ENCODE results near the gene C19orf67.

Gene C19orf67

GRCh38 chr19:14115756-14116155, 30.2 kb upstream of the C19orf67 start:
- Mint-ChIP-seq H3K27ac (no peak overlapping the region), H3K4me3 (peak overlapping the region; percentile 87), H3K36me3 (peaks cover 10% of the 10 kb centered on the region), H3K27me3 (no peaks in the 10 kb centered on the region), H3K9me3 (no peaks in the 10 kb centered on the region), H3K4me1 (peaks cover 62% of the 10 kb centered on the region)
- CTCF ChIA-PET, result interaction anchor here (1.0 to 4.2 kb wide), 10 partner anchors 20 to 235 kb away, joined by 3 to 31 read pairs (median 7); partner anchors contain the start of genes ASF1B and MISP3
- DNase-seq, result no peak

DNA sequence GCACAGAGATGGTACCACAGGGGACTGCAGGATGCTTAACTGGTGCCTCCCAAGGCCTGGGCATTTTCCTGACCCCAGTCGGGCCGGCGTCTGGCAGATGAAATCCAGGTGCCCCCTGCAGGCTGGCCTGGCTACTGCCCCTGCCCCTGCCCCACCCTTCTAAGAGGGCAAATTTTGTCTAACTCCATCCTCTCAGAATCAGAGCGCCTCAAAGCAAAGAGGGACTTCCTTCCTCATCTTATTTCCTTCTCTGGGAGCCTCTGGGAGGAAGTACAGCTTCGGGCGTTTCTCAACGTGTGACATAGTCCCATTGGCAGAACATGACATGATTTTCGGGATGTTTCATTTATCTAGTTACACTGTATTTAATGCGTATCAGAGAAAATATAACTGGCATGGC, 29.3 kb upstream of the C19orf67 start:
- DNase-seq, result peak; percentile 69
- Mint-ChIP-seq H3K4me1 (peaks cover 61% of the 10 kb centered on the region), H3K36me3 (peaks cover 4% of the 10 kb centered on the region), H3K4me3 (no peak overlapping the region), H3K27me3 (no peaks in the 10 kb centered on the region), H3K9me3 (no peaks in the 10 kb centered on the region), H3K27ac (no peak overlapping the region)
- CTCF ChIA-PET, result interaction anchor here (0.8 to 4.2 kb wide), 15 partner anchors 8 to 239 kb away, joined by 3 to 31 read pairs (median 4); partner anchors contain the start of genes ASF1B and MISP3

DNA sequence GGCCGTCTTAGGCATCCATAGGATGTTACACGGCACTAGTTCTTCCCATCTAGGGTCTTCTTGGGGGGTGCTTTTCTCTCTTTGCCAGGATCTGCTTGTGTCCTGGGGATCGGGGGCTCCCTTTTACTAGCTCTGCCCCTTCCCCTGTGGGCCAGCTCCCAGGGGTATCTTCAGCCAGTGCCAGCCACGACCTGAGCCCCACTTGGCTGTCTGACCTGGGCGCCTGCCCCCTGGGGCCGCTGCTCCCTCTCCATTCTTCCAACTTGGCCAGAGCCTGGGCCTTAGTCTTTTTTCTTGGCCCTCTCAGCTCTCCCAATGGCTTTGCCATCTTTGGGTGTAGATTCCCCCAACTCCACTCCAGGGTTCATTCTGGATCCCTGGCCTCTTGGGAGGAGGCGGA, 28.9 kb upstream of the C19orf67 start:
- Mint-ChIP-seq H3K27me3 (no peaks in the 10 kb centered on the region), H3K27ac (no peak overlapping the region), H3K36me3 (no peaks in the 10 kb centered on the region), H3K4me1 (peaks cover 61% of the 10 kb centered on the region), H3K9me3 (no peaks in the 10 kb centered on the region), H3K4me3 (no peak overlapping the region)
- no peak for DNase-seq
- CTCF ChIA-PET, result interaction anchor here (0.8 to 4.2 kb wide), 12 partner anchors 9 to 239 kb away, joined by 3 to 31 read pairs (median 5); partner anchors contain the start of genes ASF1B and MISP3

- peak; percentile 57 for DNase-seq
- CTCF ChIA-PET, result interaction anchor here (0.8 to 4.2 kb wide), 10 partner anchors 11 to 238 kb away, joined by 3 to 31 read pairs (median 6); partner anchors contain the start of genes ASF1B and MISP3
These were observed 28.3 kb upstream of the C19orf67 start for GRCh38 chr19:14113762-14114414.

GRCh38 chr19:14112809-14113385, 27.3 kb upstream of the C19orf67 start:
- H3K27ac Mint-ChIP-seq, result peak overlapping the region; percentile 62
- peaks cover 52% of the 10 kb centered on the region for H3K4me1 Mint-ChIP-seq
- no peaks in the 10 kb centered on the region for H3K36me3 Mint-ChIP-seq

More at GRCh38 chr19:14113762-14114414, 28.3 kb upstream of the C19orf67 start:
- no peaks in the 10 kb centered on the region for H3K27me3 Mint-ChIP-seq
- H3K36me3 Mint-ChIP-seq, result no peaks in the 10 kb centered on the region
- peak overlapping the region; percentile 37 for H3K27ac Mint-ChIP-seq
- H3K9me3 Mint-ChIP-seq, result no peaks in the 10 kb centered on the region
- H3K4me1 Mint-ChIP-seq, result peaks cover 57% of the 10 kb centered on the region
- no peak overlapping the region for H3K4me3 Mint-ChIP-seq

GRCh38 chr19:14112051-14112808, 26.6 kb upstream of the C19orf67 start:
- no peaks in the 10 kb centered on the region for H3K36me3 Mint-ChIP-seq
- CTCF ChIA-PET, result interaction anchor here (1.0 to 2.0 kb wide), 4 partner anchors 10 to 208 kb away, joined by 3 to 7 read pairs (median 3); no protein-coding TSS in a partner anchor
- H3K4me3 Mint-ChIP-seq, result no peak overlapping the region
- peaks cover 52% of the 10 kb centered on the region for H3K4me1 Mint-ChIP-seq
- H3K9me3 Mint-ChIP-seq, result no peaks in the 10 kb centered on the region
- DNase-seq, result no peak
- H3K27ac Mint-ChIP-seq, result peak overlapping the region; percentile 64
- no peaks in the 10 kb centered on the region for H3K27me3 Mint-ChIP-seq

More at GRCh38 chr19:14112809-14113385, 27.3 kb upstream of the C19orf67 start:
- CTCF ChIA-PET, result interaction anchor here (0.6 to 4.2 kb wide), 8 partner anchors 10 to 232 kb away, joined by 3 to 31 read pairs (median 5); partner anchors contain the start of genes ASF1B and MISP3
- DNase-seq, result no peak
- Mint-ChIP-seq H3K4me3 (no peak overlapping the region), H3K9me3 (no peaks in the 10 kb centered on the region), H3K27me3 (no peaks in the 10 kb centered on the region)

DNA sequence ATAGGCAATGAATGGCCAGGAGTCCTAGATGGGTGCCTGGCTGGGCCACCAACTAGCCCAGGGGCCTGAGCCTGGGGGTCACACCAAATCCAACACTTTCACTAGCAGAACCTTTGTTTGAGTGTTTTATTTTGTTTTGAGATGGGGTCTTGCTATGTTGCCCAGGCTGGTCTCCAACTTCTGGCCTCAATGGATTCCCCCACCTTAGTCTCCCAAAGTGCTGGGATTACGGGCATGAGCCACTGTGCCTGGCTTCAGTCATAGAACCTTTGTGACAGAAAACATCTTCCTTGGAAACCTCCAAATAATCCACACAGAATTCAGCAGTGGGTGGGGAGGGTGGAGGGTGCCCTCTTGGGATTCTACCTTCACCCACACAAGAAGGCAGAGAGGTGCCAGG, 25.9 kb upstream of the C19orf67 start:
- Mint-ChIP-seq H3K4me1 (peaks cover 47% of the 10 kb centered on the region), H3K27me3 (no peaks in the 10 kb centered on the region), H3K9me3 (no peaks in the 10 kb centered on the region), H3K27ac (peak overlapping the region; percentile 64), H3K36me3 (no peaks in the 10 kb centered on the region), H3K4me3 (no peak overlapping the region)
- CTCF ChIA-PET, result interaction anchor here (1.2 kb wide), 1 partner anchor 207 kb away, joined by 3 read pairs; no protein-coding TSS in a partner anchor
- no peak for DNase-seq

DNA sequence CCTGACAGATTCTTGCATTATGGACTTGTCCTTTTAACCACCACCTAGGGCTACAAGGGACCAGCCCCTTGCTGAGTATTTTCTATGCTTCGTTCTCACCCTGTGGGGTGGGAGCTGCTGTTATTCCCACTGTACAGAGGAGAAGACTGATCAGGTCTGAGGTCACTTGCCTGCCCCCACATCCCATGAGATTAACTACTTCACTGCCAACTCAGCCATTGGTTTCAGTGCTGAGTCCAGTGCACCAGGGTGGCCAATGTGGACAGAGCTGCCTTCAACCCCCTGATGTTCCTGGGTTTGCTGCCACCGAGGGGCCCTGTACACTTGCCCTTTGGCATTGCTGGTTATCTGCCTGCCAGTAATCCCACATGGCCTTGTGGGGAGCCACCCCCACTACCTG, 25.1 kb upstream of the C19orf67 start:
- peaks cover 2% of the 10 kb centered on the region for H3K36me3 Mint-ChIP-seq

GRCh38 chr19:14107581-14108461, 22.2 kb upstream of the C19orf67 start:
- Mint-ChIP-seq H3K4me3 (no peak overlapping the region), H3K36me3 (peaks cover 10% of the 10 kb centered on the region), H3K4me1 (peaks cover 17% of the 10 kb centered on the region), H3K27me3 (no peaks in the 10 kb centered on the region), H3K9me3 (no peaks in the 10 kb centered on the region), H3K27ac (peak overlapping the region; percentile 9)
- CTCF ChIA-PET, result interaction anchor here (1.3 kb wide), 1 partner anchor 25 kb away, joined by 4 read pairs; no protein-coding TSS in a partner anchor
- no peak for DNase-seq

More for the DNA sequence above, 25.1 kb upstream of the C19orf67 start:
- Mint-ChIP-seq H3K4me1 (peaks cover 39% of the 10 kb centered on the region), H3K27ac (no peak overlapping the region), H3K9me3 (no peaks in the 10 kb centered on the region), H3K27me3 (no peaks in the 10 kb centered on the region), H3K4me3 (no peak overlapping the region)
- CTCF ChIA-PET, result no interaction called here
- DNase-seq, result no peak

- Mint-ChIP-seq H3K9me3 (no peaks in the 10 kb centered on the region), H3K36me3 (peaks cover 12% of the 10 kb centered on the region), H3K4me1 (peaks cover 8% of the 10 kb centered on the region), H3K27ac (no peak overlapping the region), H3K27me3 (no peaks in the 10 kb centered on the region), H3K4me3 (no peak overlapping the region)
- CTCF ChIA-PET, result no interaction called here
- DNase-seq, result no peak
These were observed 21.3 kb upstream of the C19orf67 start for GRCh38 chr19:14106840-14107239.

DNA sequence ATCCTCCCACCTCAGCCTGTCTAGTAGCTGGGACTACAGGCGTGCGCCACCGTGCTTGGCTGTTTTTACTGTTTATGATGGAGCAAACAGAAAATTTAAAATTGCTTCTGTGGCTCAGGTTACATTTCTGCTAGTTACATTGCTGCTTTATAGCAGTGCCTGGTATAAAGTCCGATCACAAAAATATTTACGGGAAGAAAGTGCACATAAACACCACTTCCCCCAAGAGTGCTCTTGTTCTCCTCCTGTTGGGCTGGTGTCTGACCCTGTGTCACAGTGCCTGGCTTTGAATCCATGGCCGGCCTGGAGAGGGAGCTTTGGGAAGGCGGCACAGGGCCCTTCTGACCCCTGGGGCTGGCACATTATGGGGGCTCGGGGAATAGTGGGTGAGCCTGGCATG, 20.1 kb upstream of the C19orf67 start:
- no peaks in the 10 kb centered on the region for H3K9me3 Mint-ChIP-seq

DNA sequence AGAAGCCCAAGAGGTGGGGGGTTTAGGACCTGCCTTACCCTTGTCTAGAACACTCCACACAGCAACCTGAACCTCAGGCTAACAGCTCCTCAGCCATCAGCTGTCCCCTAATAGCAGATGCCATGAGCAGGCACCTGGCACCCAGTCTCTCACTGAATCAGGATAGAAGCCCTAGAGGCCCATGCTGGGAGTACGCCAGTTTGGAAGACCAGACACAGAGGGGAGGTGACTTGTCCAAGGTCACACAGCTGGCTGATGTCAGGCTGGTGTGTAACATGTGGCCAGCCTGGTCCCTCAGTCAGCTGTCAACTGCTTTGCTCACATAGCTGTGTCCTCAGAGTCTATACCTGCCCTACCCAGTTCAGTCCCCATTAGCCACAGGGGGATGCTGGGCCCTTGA, 17.7 kb upstream of the C19orf67 start:
- Mint-ChIP-seq H3K36me3 (peaks cover 15% of the 10 kb centered on the region), H3K9me3 (no peaks in the 10 kb centered on the region), H3K27me3 (no peaks in the 10 kb centered on the region), H3K4me1 (no peaks in the 10 kb centered on the region), H3K4me3 (no peak overlapping the region), H3K27ac (no peak overlapping the region)
- CTCF ChIA-PET, result interaction anchor here (1.9 kb wide), 1 partner anchor 10 kb away, joined by 7 read pairs; no protein-coding TSS in a partner anchor
- DNase-seq, result no peak

More for the DNA sequence above, 20.1 kb upstream of the C19orf67 start:
- Mint-ChIP-seq H3K4me1 (peaks cover 2% of the 10 kb centered on the region), H3K36me3 (peaks cover 15% of the 10 kb centered on the region), H3K4me3 (no peak overlapping the region), H3K27me3 (no peaks in the 10 kb centered on the region), H3K27ac (peak overlapping the region; percentile 45)
- no peak for DNase-seq
- CTCF ChIA-PET, result no interaction called here

DNA sequence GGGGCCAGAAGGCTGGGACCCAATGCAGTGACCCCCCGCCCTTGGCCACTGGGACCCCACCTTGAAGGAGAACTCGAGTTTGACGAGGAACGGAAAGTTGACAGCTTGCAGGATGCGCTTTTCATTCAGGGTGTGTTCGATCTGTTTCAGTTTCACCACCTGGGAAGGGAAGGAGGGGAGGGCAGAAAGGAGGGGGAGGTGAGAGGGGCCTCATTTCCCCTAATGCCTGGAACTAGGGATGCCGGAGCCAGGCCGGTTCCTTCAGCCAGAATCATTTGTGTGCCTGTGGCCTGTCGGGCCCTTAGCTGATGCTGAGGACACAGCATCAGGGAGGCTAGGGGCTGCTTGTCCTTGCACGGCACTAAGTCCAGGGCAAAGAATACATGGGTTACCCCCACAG, 17.2 kb upstream of the C19orf67 start:
- no peaks in the 10 kb centered on the region for H3K9me3 Mint-ChIP-seq
- no peaks in the 10 kb centered on the region for H3K27me3 Mint-ChIP-seq
- no peak overlapping the region for H3K27ac Mint-ChIP-seq
- no peak overlapping the region for H3K4me3 Mint-ChIP-seq
- no peaks in the 10 kb centered on the region for H3K4me1 Mint-ChIP-seq
- H3K36me3 Mint-ChIP-seq, result peaks cover 20% of the 10 kb centered on the region
- CTCF ChIA-PET, result interaction anchor here (0.7 to 1.9 kb wide), 3 partner anchors 11 to 424 kb away, joined by 3 to 7 read pairs (median 3); partner anchors contain the start of gene ASF1B
- no peak for DNase-seq

Measured in activated naive CD4-positive, alpha-beta T cell treated with anti-CD3 and anti-CD28 coated beads, Interleukin-2, amount 10 ng/mL, durations not matched to agents 7 days and 5 days (primary cell).